Stimulated activated CD4-positive, alpha-beta T cell treated with anti-CD3 and anti-CD28 coated beads, Interleukin-15, amount 100 ng/mL, for 48 hours (primary cell): ENCODE data around the gene AFG3L2.
"Not testable (repeated sequence)": the region's sequence is repeated elsewhere in the genome, so short reads cannot be mapped to it uniquely, and the experiment has no call there.

Experiments used
- DNase-seq, 2 donors: peaks; one replicate each; pipeline ENCODE4 v3.0.0-alpha.2; 2020; ENCODE audit warnings: low read depth in 2 of 2

AFG3L2 gene

GRCh38 chr18:12376754-12377555 is at the start of gene AFG3L2:
Gene AFG3L2 (minus strand): TSS chr18:12377227. CDS start chr18:12377082, 145 bp downstream.
- peak; percentile 99 to 100 for DNase-seq

- no peak for DNase-seq
Observed at GRCh38 chr18:12424252-12424651, 47.2 kb upstream of the AFG3L2 start.

GRCh38 chr18:12423820-12424219 is 46.8 kb upstream of the AFG3L2 start:
- no peak for DNase-seq

- no peak for DNase-seq
Observed at GRCh38 chr18:12423393-12423792, 46.4 kb upstream of the AFG3L2 start.

GRCh38 chr18:12422936-12423335 is 45.9 kb upstream of the AFG3L2 start:
- DNase-seq: no peak

GRCh38 chr18:12421732-12422131 is 44.7 kb upstream of the AFG3L2 start:
- DNase-seq: no peak

GRCh38 chr18:12420821-12421421 is 43.9 kb upstream of the AFG3L2 start:
- no peak for DNase-seq

GRCh38 chr18:12417687-12418086 is 40.7 kb upstream of the AFG3L2 start:
- DNase-seq: no peak

GRCh38 chr18:12416098-12416729 is 39.2 kb upstream of the AFG3L2 start:
- no peak for DNase-seq

GRCh38 chr18:12411456-12411855 is 34.4 kb upstream of the AFG3L2 start:
- no peak for DNase-seq

- DNase-seq: not testable (repeated sequence)
Observed at GRCh38 chr18:12410747-12411146, 33.7 kb upstream of the AFG3L2 start.

GRCh38 chr18:12410081-12410481 is 33.1 kb upstream of the AFG3L2 start:
- DNase-seq: no peak

- DNase-seq: no peak
Observed at GRCh38 chr18:12409469-12409868, 32.4 kb upstream of the AFG3L2 start.

- no peak for DNase-seq
Observed at GRCh38 chr18:12408247-12408869, 31.3 kb upstream of the AFG3L2 start.

GRCh38 chr18:12406371-12407111 is 29.5 kb upstream of the AFG3L2 start:
- DNase-seq: no peak

GRCh38 chr18:12405066-12405465 is 28.0 kb upstream of the AFG3L2 start:
- DNase-seq: no peak

GRCh38 chr18:12403601-12404506 is 26.8 kb upstream of the AFG3L2 start:
- no peak for DNase-seq

GRCh38 chr18:12401881-12402280 is 24.9 kb upstream of the AFG3L2 start:
- no peak for DNase-seq

GRCh38 chr18:12399231-12399630 is 22.2 kb upstream of the AFG3L2 start:
- no peak for DNase-seq

- no peak for DNase-seq
Observed at GRCh38 chr18:12398625-12399024, 21.6 kb upstream of the AFG3L2 start.

GRCh38 chr18:12397793-12398192 is 20.8 kb upstream of the AFG3L2 start:
- no peak for DNase-seq
